HepG2 (cell line): ENCODE data around the gene BCAM. TPM values are rescaled to one million over a fixed set of nuclear protein-coding genes. Genes with fewer than 3 reads are reported as not detected.

Source experiments
- ATAC-seq: fragments of 200-7000 bp; cut with Tn5 transposase; 3 replicates; pipeline ENCODE4 v1.9.1; 2020; ENCODE audit warnings: mild to moderate bottlenecking, moderate library complexity
- BruUV-seq: library from RNA; stranded (reverse); fragments of 400-500 nt; replicated peaks from 2 replicates; lab custom pipeline; 2021; lab: Mats Ljungman, UMichigan
- CTCF ChIA-PET: fragments of 300-600 bp; formaldehyde crosslinking; extraction: SDS; loops from one replicate; lab custom pipeline; 2021; ENCODE audit warnings: low total read pairs, inconsistent platforms, low intra/inter-chr PET ratio; lab: Yijun Ruan, JAX
- POLR2A ChIA-PET: fragments of 350-600 bp; sonication (Branson Sonifier 250); formaldehyde crosslinking; loops from one replicate; lab custom pipeline; 2020; ENCODE audit warnings: antibody characterized with exemption, inconsistent platforms; lab: Yijun Ruan, JAX
- DNase-seq: peaks from one replicate; pipeline ENCODE4 v3.0.0-alpha.2; 2015; ENCODE audit warnings: low spot score
- FAIRE-seq: peaks from 3 replicates; lab custom pipeline; 2011; peaks lifted over from hg19 to GRCh38; lab: Jason Lieb, UNC
- H2AFZ ChIP-seq: one replicate; pipeline ENCODE4 v1.6.1; 2011; ENCODE audit warnings: low read length, inconsistent platforms
- H3K27ac ChIP-seq: fragments of 300-600 bp; 3 replicates; pipeline ENCODE4 v1.8.0; 2011; ENCODE audit warnings: mixed run types, mild to moderate bottlenecking, mixed read lengths, low read length, inconsistent platforms; ENCODE audit not compliant: insufficient read depth; ENCODE audit errors: extremely low read length
- H3K27me3 ChIP-seq, 2 experiments: fragments of 200-600 bp in 1 of 2; 2 replicates in 1 of 2; 3 replicates in 1 of 2; pipeline versions ENCODE4 v1.6.0 to v1.8.0; 2011; ENCODE audit warnings: low read length in 2 of 2, mild to moderate bottlenecking in 2 of 2, moderate library complexity in 2 of 2, inconsistent platforms in 1 of 2; ENCODE audit not compliant: insufficient read depth in 2 of 2, control insufficient read depth in 1 of 2
- H3K36me3 ChIP-seq, 2 experiments: fragments of 200-600 bp in 1 of 2; replicated peaks in 1 of 2; 2 replicates in 1 of 2; 3 replicates in 1 of 2; pipeline versions ENCODE4 v1.5.1 to v1.8.0; 2011; ENCODE audit warnings: low read length in 2 of 2, inconsistent platforms in 1 of 2; ENCODE audit not compliant: insufficient read depth in 2 of 2, control insufficient read depth in 1 of 2
- H3K4me1 ChIP-seq: 2 replicates; pipeline ENCODE4 v1.5.1; 2012; ENCODE audit warnings: low read length, inconsistent platforms; ENCODE audit not compliant: insufficient read depth
- H3K4me2 ChIP-seq: 2 replicates; pipeline ENCODE4 v1.6.0; 2011; ENCODE audit warnings: low read depth, low read length, inconsistent platforms
- H3K4me3 ChIP-seq, 3 experiments: fragments of 200-600 bp in 1 of 3; sonication (generic), shearing (Covaris generic) in 1 of 3; replicated peaks in 1 of 3; 2 replicates each; pipeline ENCODE4 v1.5.1; 2011 to 2016; ENCODE audit warnings: low read length in 3 of 3, inconsistent platforms in 2 of 3, low read depth in 2 of 3, mild to moderate bottlenecking in 2 of 3, control low read depth in 1 of 3, mixed read lengths in 1 of 3; ENCODE audit not compliant: insufficient read depth in 1 of 3
- H3K79me2 ChIP-seq: one replicate; pipeline ENCODE4 v1.6.1; 2011; ENCODE audit warnings: low read length, inconsistent platforms; ENCODE audit not compliant: insufficient read depth
- H3K9ac ChIP-seq: 2 replicates; pipeline ENCODE4 v1.6.0; 2011; ENCODE audit warnings: mild to moderate bottlenecking, low read depth, low read length, inconsistent platforms; ENCODE audit not compliant: insufficient read depth
- H3K9me3 ChIP-seq: 2 replicates; pipeline ENCODE4 v1.5.1; 2012; ENCODE audit warnings: mild to moderate bottlenecking, low read length
- H4K20me1 ChIP-seq: 2 replicates; pipeline ENCODE4 v1.6.0; 2011; ENCODE audit warnings: inconsistent platforms, mild to moderate bottlenecking, low read length, moderate library complexity; ENCODE audit not compliant: insufficient read depth
- ARNTL ChIP-seq: sonication (generic); formaldehyde crosslinking; IDR thresholded peaks from 2 replicates; pipeline ENCODE4 v1.4.0; 2020; ENCODE audit warnings: mild to moderate bottlenecking, missing genetic modification reagents
- ATM ChIP-seq: fragments of 450-650 bp; IDR thresholded peaks from 2 replicates; pipeline ENCODE4 v1.7.1; 2017; ENCODE audit warnings: mild to moderate bottlenecking, borderline replicate concordance
- CCAR2 ChIP-seq: fragments of 200-400 bp; formaldehyde crosslinking; optimal IDR thresholded peaks from 2 replicates; pipeline ENCODE3; 2018; ENCODE audit warnings: low read depth, mild to moderate bottlenecking, low read length, moderate library complexity
- HNRNPLL ChIP-seq: fragments of 200-400 bp; formaldehyde crosslinking; IDR thresholded peaks from 2 replicates; pipeline ENCODE4 v1.6.1; 2017; ENCODE audit warnings: mild to moderate bottlenecking, low read depth, low read length; ENCODE audit not compliant: poor library complexity, severe bottlenecking
- HOXA7 ChIP-seq: sonication (generic); formaldehyde crosslinking; IDR thresholded peaks from 2 replicates; pipeline ENCODE4 v1.8.1; 2022; ENCODE audit warnings: mild to moderate bottlenecking, missing genetic modification reagents, moderate library complexity
- KDM1A ChIP-seq: IDR thresholded peaks from 2 replicates; pipeline ENCODE4 v1.6.1; 2016; ENCODE audit warnings: missing compliant biosample characterization
- MBNL3 ChIP-seq: fragments of 250-450 bp; sonication (Bioruptor Pico); conservative IDR thresholded peaks from 2 replicates; pipeline ENCODE4 v1.8.0; 2022; ENCODE audit warnings: mild to moderate bottlenecking, inconsistent platforms
- NFE2 ChIP-seq: sonication (generic); formaldehyde crosslinking; IDR thresholded peaks from 2 replicates; pipeline ENCODE4 v1.4.0; 2020; ENCODE audit warnings: missing genetic modification reagents
- NFYC ChIP-seq: IDR thresholded peaks from 2 replicates; pipeline ENCODE4 v1.6.1; 2016; ENCODE audit warnings: missing genetic modification reagents, missing compliant biosample characterization
- SOX13 ChIP-seq, 3 experiments: fragments of 450-650 bp in 1 of 3; sonication (generic) in 1 of 3; formaldehyde crosslinking in 1 of 3; IDR thresholded peaks in 2 of 3; conservative IDR thresholded peaks in 1 of 3; 2 replicates each; pipeline versions ENCODE4 v1.5.0 to v1.6.1; 2016 to 2020; ENCODE audit warnings: antibody characterized with exemption in 1 of 3, mild to moderate bottlenecking in 1 of 3, missing compliant biosample characterization in 1 of 3, missing genetic modification reagents in 1 of 3, moderate library complexity in 1 of 3
- THAP11 ChIP-seq: IDR thresholded peaks from 2 replicates; pipeline ENCODE4 v1.6.1; 2016; ENCODE audit warnings: missing biosample characterization, missing genetic modification reagents
- TRIM24 ChIP-seq: sonication (generic); formaldehyde crosslinking; IDR thresholded peaks from 2 replicates; pipeline ENCODE4 v1.8.0; 2022; ENCODE audit warnings: mild to moderate bottlenecking, missing genetic modification reagents
- ZNF24 ChIP-seq: fragments of 450-650 bp; IDR thresholded peaks from 2 replicates; pipeline ENCODE4 v1.6.1; 2017; ENCODE audit warnings: antibody characterized with exemption, mild to moderate bottlenecking
- ZNF281 ChIP-seq: sonication (generic); formaldehyde crosslinking; IDR thresholded peaks from 2 replicates; pipeline ENCODE4 v1.4.0; 2020; ENCODE audit warnings: missing genetic modification reagents, borderline replicate concordance
- ZNF33B ChIP-seq: sonication (generic); formaldehyde crosslinking; IDR thresholded peaks from 2 replicates; pipeline ENCODE4 v1.5.1; 2020; ENCODE audit warnings: mild to moderate bottlenecking, missing genetic modification reagents
- ZNF44 ChIP-seq: sonication (generic); formaldehyde crosslinking; IDR thresholded peaks from 2 replicates; pipeline ENCODE4 v1.5.1; 2020; ENCODE audit warnings: mild to moderate bottlenecking, missing genetic modification reagents
- ZNF547 ChIP-seq: sonication (generic); formaldehyde crosslinking; IDR thresholded peaks from 2 replicates; pipeline ENCODE4 v1.5.1; 2020; ENCODE audit warnings: mild to moderate bottlenecking, missing genetic modification reagents
- ZNF562 ChIP-seq: sonication (generic); formaldehyde crosslinking; IDR thresholded peaks from 2 replicates; pipeline ENCODE4 v1.8.0; 2022; ENCODE audit warnings: missing genetic modification reagents, borderline replicate concordance
- ZNF564 ChIP-seq: sonication (generic); formaldehyde crosslinking; IDR thresholded peaks from 2 replicates; pipeline ENCODE4 v1.8.1; 2023; ENCODE audit warnings: mild to moderate bottlenecking, missing genetic modification reagents
- ZNF761 ChIP-seq: sonication (generic); formaldehyde crosslinking; conservative IDR thresholded peaks from 2 replicates; pipeline ENCODE4 v1.4.0; 2020; ENCODE audit warnings: mild to moderate bottlenecking, missing genetic modification reagents
- WGBS: methylation state at CpG from one replicate; pipeline ENCODE4 v1.1.6; 2017; ENCODE audit warnings: low lambda C conversion rate; 5-methylcytosine and 5-hydroxymethylcytosine counted together
- in situ Hi-C: cut with HindIII; loops from 2 replicates; pipeline ENCODE4 v1.10.0; 2017; ENCODE audit warnings: low pct_unique_long_range_greater_than_20kb; ENCODE audit not compliant: extremely low pct_ligation_motif_present
- intact Hi-C: fragments of 100-400 bp; cut with micrococcal nuclease; formaldehyde crosslinking; loops from one replicate; pipeline ENCODE4 v1.10.0; 2022; ENCODE audit not compliant: unreplicated experiment
- polyA plus RNA-seq, 8 experiments: library from polyadenylated mRNA; depleted of rRNA in 3 of 8; stranded (reverse) in 7 of 8; unstranded in 1 of 8; fragments of >200 nt; fragmentation: Illumina TruSeq in 4 of 8; extraction: Trizol in 4 of 8; gene quantifications; 2 replicates each; pipeline versions ENCODE4 v1.2.1 to v1.2.3, GENCODE V29; 2011 to 2016; ENCODE audit warnings: low read depth in 4 of 8, missing spikeins in 1 of 8, mixed read lengths in 1 of 8; ENCODE audit not compliant: insufficient read depth in 1 of 8
- total RNA-seq, 5 experiments: library from RNA; depleted of rRNA; stranded (reverse); fragments of >200 nt; fragmentation: Illumina TruSeq; extraction: Trizol; gene quantifications; 2 replicates each; pipeline ENCODE4 v1.2.3, GENCODE V29; 2016; ENCODE audit warnings: low read depth in 1 of 5

Gene BCAM
- total and polyA plus RNA-seq, 2 of the 13 experiments (the other 11 are each of a cell fraction or from before 2014, with no cell fraction given) = 51.2 to 62.7 TPM

- H3K79me2 ChIP-seq = no peaks in the 10 kb centered on the region
- DNase-seq = no peak
- no peaks in the 10 kb centered on the region for H3K9me3 ChIP-seq
- POLR2A ChIA-PET = no interaction called here
- no peaks in the 10 kb centered on the region for H3K36me3 ChIP-seq
- no peak for FAIRE-seq
- CTCF ChIA-PET = interaction anchor here (2.5 kb wide), 1 partner anchor 22 kb away, joined by 28 read pairs; the partner anchor contains the start of gene BCAM
- no peak overlapping the region for H3K4me2 ChIP-seq
- no peak overlapping the region for H2AFZ ChIP-seq
- no peaks in the 10 kb centered on the region for H3K27me3 ChIP-seq
- H3K4me1 ChIP-seq = peaks cover 28% of the 10 kb centered on the region
- H3K9ac ChIP-seq = no peak overlapping the region
- 95% methylated on average over 15 of the region's 15 CpGs for WGBS
- TF ChIP-seq ZNF24 (no peak), ARNTL (CRISPR knock-in tag) (no peak), KDM1A (CRISPR knock-in tag) (no peak), ZNF547 (no peak), HOXA7 (CRISPR knock-in tag) (no peak), ZNF33B (no peak), THAP11 (no peak), MBNL3 (CRISPR knock-in tag) (no peak), CCAR2 (no peak), ATM (no peak), ZNF281 (CRISPR knock-in tag) (no peak), HNRNPLL (no peak), SOX13 (IDR thresholded peaks at IDR 0.05) (no peak), SOX13 (CRISPR knock-in tag; conservative IDR thresholded peaks at IDR 0.05 in 1 of 2, IDR thresholded peaks at IDR 0.05 in 1 of 2) (no peak), ZNF562 (no peak), NFE2 (CRISPR knock-in tag) (no peak), ZNF44 (CRISPR knock-in tag) (no peak), ZNF564 (CRISPR knock-in tag) (no peak), ZNF761 (CRISPR knock-in tag) (no peak), NFYC (CRISPR knock-in tag) (no peak), TRIM24 (CRISPR knock-in tag) (no peak)
- H3K4me3 ChIP-seq = no peak overlapping the region
- H4K20me1 ChIP-seq = no peaks in the 10 kb centered on the region
- intact Hi-C loops (loop anchor here (2.0 kb wide), 1 partner anchor 23 kb away; the partner anchor contains the start of gene BCAM), in situ Hi-C loops (no loop called here)
- no peak for ATAC-seq
- no TSS peak for BruUV-seq
- no peak overlapping the region for H3K27ac ChIP-seq
Observed at GRCh38 chr19:44785993-44786392, 22.9 kb upstream of the BCAM start.
